ENCODE results near the gene RNF113B. TPM values are rescaled to one million over a fixed set of nuclear protein-coding genes. Genes with fewer than 3 reads are reported as not detected.
A peak's percentile ranks its signal among the peaks of the same experiment; 100 is the strongest.

Gene RNF113B
- total and polyA plus RNA-seq, 2 of the 13 experiments (the other 11 are each of a cell fraction or from before 2014, with no cell fraction given), result not detected

DNA sequence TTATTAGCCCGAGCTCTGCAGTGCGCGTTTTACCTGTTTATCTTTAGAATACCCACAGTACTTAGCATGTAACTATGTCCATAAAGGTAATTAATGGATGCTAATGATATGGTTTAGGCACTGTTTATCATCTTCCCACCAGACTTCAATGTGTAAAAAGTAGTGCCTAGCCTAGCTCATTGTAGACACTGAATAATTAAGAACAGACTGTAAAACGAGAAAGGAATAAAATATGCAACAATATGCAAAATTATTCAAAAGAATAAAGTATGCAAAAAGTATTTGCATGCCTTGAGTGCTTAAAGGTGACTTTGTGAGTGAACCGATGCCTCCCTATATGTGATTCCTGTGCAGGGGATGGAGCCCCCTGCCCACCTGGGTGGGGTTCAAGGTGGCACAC is 35.7 kb upstream of the RNF113B start:
- ATAC-seq (no peak), DNase-seq (ENCODE audit: low spot score) (no peak), FAIRE-seq (no peak)
- in situ Hi-C loops (cut with HindIII; ENCODE audit: extremely low pct_ligation_motif_present, low pct_unique_long_range_greater_than_20kb), result no loop called here
- POLR2A ChIA-PET, result no interaction called here
- Histone ChIP-seq H3K9ac (ENCODE audit: insufficient read depth, low read depth, low read length) (no peak overlapping the region), H2AFZ (ENCODE audit: low read length) (no peak overlapping the region), H3K9me3 (ENCODE audit: low read length) (no peaks in the 10 kb centered on the region), H3K27ac (ENCODE audit: extremely low read length, insufficient read depth, low read length) (no peak overlapping the region), H3K4me3 (replicated peaks in 1 of 3; ENCODE audit: insufficient read depth in 1 of 3, low read depth in 2 of 3, low read length in 3 of 3) (no peak overlapping the region), H3K36me3 (replicated peaks in 1 of 2; ENCODE audit: control insufficient read depth in 1 of 2, insufficient read depth in 2 of 2, low read length in 2 of 2) (peaks cover 22 to 65% of the 10 kb centered on the region in 2 experiments; a peak in 4 of 5 replicates), H3K4me1 (ENCODE audit: insufficient read depth, low read length) (peaks cover 29% of the 10 kb centered on the region), H4K20me1 (ENCODE audit: insufficient read depth, low read length) (peaks cover 62% of the 10 kb centered on the region), H3K4me2 (ENCODE audit: low read depth, low read length) (no peak overlapping the region), H3K27me3 (ENCODE audit: control insufficient read depth in 1 of 2, insufficient read depth in 2 of 2, low read length in 2 of 2) (no peaks in the 10 kb centered on the region), H3K79me2 (ENCODE audit: insufficient read depth, low read length) (peaks cover 78% of the 10 kb centered on the region)
- CTCF ChIA-PET (ENCODE audit: low intra/inter-chr PET ratio, low total read pairs), result no interaction called here
- TF ChIP-seq POLR2A (IDR thresholded peaks at IDR 0.05; ENCODE audit: insufficient read depth in 1 of 2, low read depth in 2 of 2, low read length in 2 of 2) (0 out of 4 replicates have a peak, but pooled peaks of 1 of the 2 experiments have one; percentile 20), ZNF335 (CRISPR knock-in tag; IDR thresholded peaks at IDR 0.05) (no peak)
- no TSS peak for BruUV-seq (replicated peaks)
- intact Hi-C loops (cut with micrococcal nuclease; ENCODE audit: unreplicated experiment), result no loop called here
- WGBS (ENCODE audit: low lambda C conversion rate), result 97% methylated on average over 5 of the region's 5 CpGs

- in situ Hi-C loops (cut with HindIII; ENCODE audit: extremely low pct_ligation_motif_present, low pct_unique_long_range_greater_than_20kb) (no loop called here), intact Hi-C loops (cut with micrococcal nuclease; ENCODE audit: unreplicated experiment) (loop anchor here (10.0 kb wide), 1 partner anchor 636 kb away; no protein-coding TSS in a partner anchor)
- DNase-seq (ENCODE audit: low spot score), result no peak
- H3K27me3 ChIP-seq (ENCODE audit: control insufficient read depth in 1 of 2, insufficient read depth in 2 of 2, low read length in 2 of 2), result no peaks in the 10 kb centered on the region
- peaks cover 83% of the 10 kb centered on the region for H3K79me2 ChIP-seq (ENCODE audit: insufficient read depth, low read length)
- peaks cover 39% of the 10 kb centered on the region for H3K4me1 ChIP-seq (ENCODE audit: insufficient read depth, low read length)
- POLR2A ChIA-PET, result interaction anchor here (0.7 kb wide), 1 partner anchor 93 kb away, joined by 3 read pairs; no protein-coding TSS in a partner anchor
- no peak overlapping the region for H2AFZ ChIP-seq (ENCODE audit: low read length)
- peaks cover 14 to 37% of the 10 kb centered on the region in 2 experiments; a peak in 4 of 5 replicates for H3K36me3 ChIP-seq (replicated peaks in 1 of 2; ENCODE audit: control insufficient read depth in 1 of 2, insufficient read depth in 2 of 2, low read length in 2 of 2)
- no peak overlapping the region for H3K4me3 ChIP-seq (replicated peaks in 1 of 3; ENCODE audit: insufficient read depth in 1 of 3, low read depth in 2 of 3, low read length in 3 of 3)
- CTCF ChIA-PET (ENCODE audit: low intra/inter-chr PET ratio, low total read pairs), result no interaction called here
- no peak overlapping the region for H3K4me2 ChIP-seq (ENCODE audit: low read depth, low read length)
- WGBS (ENCODE audit: low lambda C conversion rate), result 96% methylated on average over 5 of the region's 5 CpGs
- H3K27ac ChIP-seq (ENCODE audit: extremely low read length, insufficient read depth, low read length), result no peak overlapping the region
- peaks cover 52% of the 10 kb centered on the region for H4K20me1 ChIP-seq (ENCODE audit: insufficient read depth, low read length)
- no peak for FAIRE-seq
- BruUV-seq (replicated peaks), result no TSS peak
- H3K9ac ChIP-seq (ENCODE audit: insufficient read depth, low read depth, low read length), result no peak overlapping the region
- ATAC-seq, result no peak
- H3K9me3 ChIP-seq (ENCODE audit: low read length), result peaks cover 21% of the 10 kb centered on the region; the same call in 1 of the 2 replicates
- TF ChIP-seq, protein P1, sequence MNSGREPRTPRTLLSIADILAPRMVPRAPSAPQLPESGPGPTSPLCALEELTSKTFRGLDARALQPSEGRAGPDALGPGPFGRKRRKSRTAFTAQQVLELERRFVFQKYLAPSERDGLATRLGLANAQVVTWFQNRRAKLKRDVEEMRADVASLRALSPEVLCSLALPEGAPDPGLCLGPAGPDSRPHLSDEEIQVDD (CRISPR knock-in tag; IDR thresholded peaks at IDR 0.05; ENCODE audit: borderline replicate concordance), result no peak
- TF ChIP-seq JUN (CRISPR knock-in tag; IDR thresholded peaks at IDR 0.05) (no peak), BRCA1 (CRISPR knock-in tag; IDR thresholded peaks at IDR 0.05) (no peak), ZNF674 (CRISPR knock-in tag; IDR thresholded peaks at IDR 0.05; ENCODE audit: low read depth) (no peak), ZNF782 (CRISPR knock-in tag; IDR thresholded peaks at IDR 0.05; ENCODE audit: borderline replicate concordance) (no peak), TARDBP (CRISPR knock-in tag; IDR thresholded peaks at IDR 0.05) (no peak), ZC3H4 (CRISPR knock-in tag; IDR thresholded peaks at IDR 0.05; ENCODE audit: borderline replicate concordance) (no peak), ZNF800 (CRISPR knock-in tag; IDR thresholded peaks at IDR 0.05) (no peak)
Observed at GRCh38 chr13:98208606-98209005, 31.5 kb upstream of the RNF113B start.
